HCT116 (cell line): Measurements from ENCODE around the gene SSUH2.

Experiments
- CEBPB ChIP-seq: IDR thresholded peaks from 2 replicates; pipeline ENCODE4 v1.6.1; 2012; ENCODE audit warnings: low read depth
- EGR1 ChIP-seq: IDR thresholded peaks from 2 replicates; pipeline ENCODE4 v1.6.1; 2012; ENCODE audit warnings: low read depth
- ELF1 ChIP-seq: IDR thresholded peaks from 2 replicates; pipeline ENCODE4 v1.6.1; 2012; ENCODE audit warnings: low read depth, borderline replicate concordance
- EZH2 ChIP-seq: fragments of 200-600 bp; sonication (generic); IDR thresholded peaks from 2 replicates; pipeline ENCODE4 v1.6.1; 2017; ENCODE audit warnings: antibody characterized with exemption, mixed run types
- EZH2phosphoT487 ChIP-seq: fragments of 200-600 bp; IDR thresholded peaks from 2 replicates; pipeline ENCODE4 v1.6.1; 2018; ENCODE audit warnings: antibody characterized with exemption, borderline replicate concordance
- FOSL1 ChIP-seq: IDR thresholded peaks from 2 replicates; pipeline ENCODE4 v1.6.1; 2012; ENCODE audit warnings: low read depth
- POLR2A ChIP-seq: IDR thresholded peaks from 2 replicates; pipeline ENCODE4 v1.7.0; 2011; ENCODE audit warnings: borderline replicate concordance; ENCODE audit not compliant: insufficient read depth, insufficient read length; ENCODE audit errors: extremely low read depth
- RAD21 ChIP-seq: IDR thresholded peaks from 2 replicates; pipeline ENCODE4 v1.6.1; 2012; ENCODE audit warnings: low read depth, mild to moderate bottlenecking
- SIN3A ChIP-seq: IDR thresholded peaks from 2 replicates; pipeline ENCODE4 v1.6.1; 2012; ENCODE audit warnings: low read depth
- TCF7L2 ChIP-seq: IDR thresholded peaks from 2 replicates; pipeline ENCODE4 v1.7.0; 2011; ENCODE audit warnings: borderline replicate concordance, inconsistent platforms; ENCODE audit not compliant: insufficient read depth, insufficient read length; ENCODE audit errors: extremely low read depth
- YY1 ChIP-seq: IDR thresholded peaks from 2 replicates; pipeline ENCODE4 v1.6.1; 2011; ENCODE audit warnings: low read length, low read depth, moderate library complexity, mild to moderate bottlenecking; ENCODE audit not compliant: insufficient replicate concordance; ENCODE audit errors: extremely low read depth
- TF ChIP-seq, protein P1 (sequence below), 3 experiments: fragments of 200-600 bp in 1 of 3; sonication (generic) in 1 of 3; IDR thresholded peaks in 2 of 3; conservative IDR thresholded peaks in 1 of 3; 2 replicates each; pipeline ENCODE4 v1.5.1; 2012 to 2017; ENCODE audit warnings: low read depth in 2 of 3, low read length in 2 of 3, antibody characterized with exemption in 1 of 3, borderline replicate concordance in 1 of 3, control low read depth in 1 of 3, mild to moderate bottlenecking in 1 of 3, mixed read lengths in 1 of 3, mixed run types in 1 of 3, moderate library complexity in 1 of 3; ENCODE audit not compliant: insufficient read depth in 1 of 3
- TF ChIP-seq, protein P2 (sequence below): IDR thresholded peaks from 2 replicates; pipeline ENCODE4 v1.6.1; 2012; ENCODE audit warnings: low read depth
- TF ChIP-seq, protein P3 (sequence below): IDR thresholded peaks from 2 replicates; pipeline ENCODE4 v1.6.1; 2012

DNA sequence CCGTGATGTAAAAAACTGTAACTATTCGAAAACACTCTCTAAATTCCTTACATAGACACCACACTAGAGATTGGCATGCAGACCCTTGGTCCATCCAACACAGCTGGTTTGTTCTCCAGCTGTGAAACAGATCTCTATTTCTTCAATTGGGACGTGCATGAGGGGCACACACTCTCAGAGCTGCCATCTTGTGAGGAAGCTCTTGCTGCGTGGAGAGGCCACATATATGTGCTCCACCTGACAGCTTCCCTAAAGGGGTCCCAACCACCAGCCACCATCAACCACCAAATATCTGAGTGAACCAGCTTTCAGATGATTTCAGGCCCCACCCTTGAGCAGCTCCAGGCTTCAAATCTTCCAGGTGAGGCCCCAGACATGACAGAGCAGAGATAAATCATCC is 25.6 kb downstream of the SSUH2 start:
- TF ChIP-seq, protein P1, sequence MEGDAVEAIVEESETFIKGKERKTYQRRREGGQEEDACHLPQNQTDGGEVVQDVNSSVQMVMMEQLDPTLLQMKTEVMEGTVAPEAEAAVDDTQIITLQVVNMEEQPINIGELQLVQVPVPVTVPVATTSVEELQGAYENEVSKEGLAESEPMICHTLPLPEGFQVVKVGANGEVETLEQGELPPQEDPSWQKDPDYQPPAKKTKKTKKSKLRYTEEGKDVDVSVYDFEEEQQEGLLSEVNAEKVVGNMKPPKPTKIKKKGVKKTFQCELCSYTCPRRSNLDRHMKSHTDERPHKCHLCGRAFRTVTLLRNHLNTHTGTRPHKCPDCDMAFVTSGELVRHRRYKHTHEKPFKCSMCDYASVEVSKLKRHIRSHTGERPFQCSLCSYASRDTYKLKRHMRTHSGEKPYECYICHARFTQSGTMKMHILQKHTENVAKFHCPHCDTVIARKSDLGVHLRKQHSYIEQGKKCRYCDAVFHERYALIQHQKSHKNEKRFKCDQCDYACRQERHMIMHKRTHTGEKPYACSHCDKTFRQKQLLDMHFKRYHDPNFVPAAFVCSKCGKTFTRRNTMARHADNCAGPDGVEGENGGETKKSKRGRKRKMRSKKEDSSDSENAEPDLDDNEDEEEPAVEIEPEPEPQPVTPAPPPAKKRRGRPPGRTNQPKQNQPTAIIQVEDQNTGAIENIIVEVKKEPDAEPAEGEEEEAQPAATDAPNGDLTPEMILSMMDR (IDR thresholded peaks at IDR 0.05 in 2 of 3, conservative IDR thresholded peaks at IDR 0.05 in 1 of 3; ENCODE audit: borderline replicate concordance in 1 of 3, insufficient read depth in 1 of 3, low read depth in 2 of 3, low read length in 2 of 3): no peak
- TF ChIP-seq EZH2phosphoT487 (no peak), FOSL1 (no peak), EZH2 (no peak), RAD21 (no peak), POLR2A (no peak), TCF7L2 (no peak), EGR1 (no peak), CEBPB (no peak), ELF1 (no peak), YY1 (no peak), SIN3A (no peak)
- TF ChIP-seq, protein P2, sequence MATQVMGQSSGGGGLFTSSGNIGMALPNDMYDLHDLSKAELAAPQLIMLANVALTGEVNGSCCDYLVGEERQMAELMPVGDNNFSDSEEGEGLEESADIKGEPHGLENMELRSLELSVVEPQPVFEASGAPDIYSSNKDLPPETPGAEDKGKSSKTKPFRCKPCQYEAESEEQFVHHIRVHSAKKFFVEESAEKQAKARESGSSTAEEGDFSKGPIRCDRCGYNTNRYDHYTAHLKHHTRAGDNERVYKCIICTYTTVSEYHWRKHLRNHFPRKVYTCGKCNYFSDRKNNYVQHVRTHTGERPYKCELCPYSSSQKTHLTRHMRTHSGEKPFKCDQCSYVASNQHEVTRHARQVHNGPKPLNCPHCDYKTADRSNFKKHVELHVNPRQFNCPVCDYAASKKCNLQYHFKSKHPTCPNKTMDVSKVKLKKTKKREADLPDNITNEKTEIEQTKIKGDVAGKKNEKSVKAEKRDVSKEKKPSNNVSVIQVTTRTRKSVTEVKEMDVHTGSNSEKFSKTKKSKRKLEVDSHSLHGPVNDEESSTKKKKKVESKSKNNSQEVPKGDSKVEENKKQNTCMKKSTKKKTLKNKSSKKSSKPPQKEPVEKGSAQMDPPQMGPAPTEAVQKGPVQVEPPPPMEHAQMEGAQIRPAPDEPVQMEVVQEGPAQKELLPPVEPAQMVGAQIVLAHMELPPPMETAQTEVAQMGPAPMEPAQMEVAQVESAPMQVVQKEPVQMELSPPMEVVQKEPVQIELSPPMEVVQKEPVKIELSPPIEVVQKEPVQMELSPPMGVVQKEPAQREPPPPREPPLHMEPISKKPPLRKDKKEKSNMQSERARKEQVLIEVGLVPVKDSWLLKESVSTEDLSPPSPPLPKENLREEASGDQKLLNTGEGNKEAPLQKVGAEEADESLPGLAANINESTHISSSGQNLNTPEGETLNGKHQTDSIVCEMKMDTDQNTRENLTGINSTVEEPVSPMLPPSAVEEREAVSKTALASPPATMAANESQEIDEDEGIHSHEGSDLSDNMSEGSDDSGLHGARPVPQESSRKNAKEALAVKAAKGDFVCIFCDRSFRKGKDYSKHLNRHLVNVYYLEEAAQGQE: no peak
- TF ChIP-seq, protein P3, sequence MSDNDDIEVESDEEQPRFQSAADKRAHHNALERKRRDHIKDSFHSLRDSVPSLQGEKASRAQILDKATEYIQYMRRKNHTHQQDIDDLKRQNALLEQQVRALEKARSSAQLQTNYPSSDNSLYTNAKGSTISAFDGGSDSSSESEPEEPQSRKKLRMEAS: no peak
